Measurements from ENCODE around the gene SDR42E1.

SDR42E1 gene

GRCh38 chr16:81973737-81974136 lies 37.5 kb downstream of the SDR42E1 start:
- Histone ChIP-seq H3K27ac (no peak overlapping the region), H3K27me3 (replicated peaks) (no peaks in the 10 kb centered on the region), H3K36me3 (replicated peaks) (no peaks in the 10 kb centered on the region), H3K4me3 (ENCODE audit: low read depth, low read length) (no peak overlapping the region)
- no peak for DNase-seq
- in situ Hi-C loops (cut with HindIII; ENCODE audit: low pct_ligation_motif_present, low sequenced_read_pairs): loop anchor here (25.0 kb wide), 1 partner anchor 264 kb away; no protein-coding TSS in a partner anchor
- TF ChIP-seq CTCF (IDR thresholded peaks at IDR 0.05; ENCODE audit: low read depth, low read length, missing control alignments): no peak

GRCh38 chr16:81971853-81972252 lies 39.4 kb downstream of the SDR42E1 start:
- H3K27ac ChIP-seq: no peak overlapping the region
- H3K36me3 ChIP-seq (replicated peaks): no peaks in the 10 kb centered on the region
- in situ Hi-C loops (cut with HindIII; ENCODE audit: low pct_ligation_motif_present, low sequenced_read_pairs): loop anchor here (25.0 kb wide), 1 partner anchor 265 kb away; no protein-coding TSS in a partner anchor
- no peak for DNase-seq
- no peak overlapping the region for H3K4me3 ChIP-seq (ENCODE audit: low read depth, low read length)
- no peak for TF ChIP-seq CTCF (IDR thresholded peaks at IDR 0.05; ENCODE audit: low read depth, low read length, missing control alignments)
- H3K27me3 ChIP-seq (replicated peaks): peaks cover 2% of the 10 kb centered on the region

DNA sequence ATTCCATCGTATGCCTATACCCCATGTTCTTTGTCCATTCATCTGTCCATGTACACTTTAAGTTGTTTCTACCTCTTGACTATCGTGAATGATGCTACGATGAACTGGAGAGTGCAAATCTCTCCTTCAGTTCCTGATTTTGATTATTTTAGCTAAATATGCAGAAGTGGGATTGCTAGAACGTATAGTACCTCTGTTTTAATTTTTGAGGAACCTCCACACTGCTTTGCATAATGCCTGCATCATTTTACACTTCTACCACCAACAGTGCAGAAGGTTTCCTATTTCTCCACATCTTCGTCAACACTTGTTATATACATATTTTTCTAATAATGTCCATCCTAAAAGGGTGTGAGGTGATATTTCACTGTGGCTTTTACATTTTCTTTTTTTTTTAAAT lies 43.9 kb downstream of the SDR42E1 start:
- Histone ChIP-seq H3K4me3 (ENCODE audit: low read depth, low read length) (no peak overlapping the region), H3K36me3 (replicated peaks) (no peaks in the 10 kb centered on the region), H3K27ac (no peak overlapping the region), H3K27me3 (replicated peaks) (peaks cover 2% of the 10 kb centered on the region)
- no peak for TF ChIP-seq CTCF (IDR thresholded peaks at IDR 0.05; ENCODE audit: low read depth, low read length, missing control alignments)
- no peak for DNase-seq
- in situ Hi-C loops (cut with HindIII; ENCODE audit: low pct_ligation_motif_present, low sequenced_read_pairs): loop anchor here (25.0 kb wide), 1 partner anchor 270 kb away; no protein-coding TSS in a partner anchor

- in situ Hi-C loops (cut with HindIII; ENCODE audit: low pct_ligation_motif_present, low sequenced_read_pairs): loop anchor here (25.0 kb wide), 1 partner anchor 272 kb away; no protein-coding TSS in a partner anchor
Observed at GRCh38 chr16:81964808-81965207, 46.5 kb downstream of the SDR42E1 start.

DNA sequence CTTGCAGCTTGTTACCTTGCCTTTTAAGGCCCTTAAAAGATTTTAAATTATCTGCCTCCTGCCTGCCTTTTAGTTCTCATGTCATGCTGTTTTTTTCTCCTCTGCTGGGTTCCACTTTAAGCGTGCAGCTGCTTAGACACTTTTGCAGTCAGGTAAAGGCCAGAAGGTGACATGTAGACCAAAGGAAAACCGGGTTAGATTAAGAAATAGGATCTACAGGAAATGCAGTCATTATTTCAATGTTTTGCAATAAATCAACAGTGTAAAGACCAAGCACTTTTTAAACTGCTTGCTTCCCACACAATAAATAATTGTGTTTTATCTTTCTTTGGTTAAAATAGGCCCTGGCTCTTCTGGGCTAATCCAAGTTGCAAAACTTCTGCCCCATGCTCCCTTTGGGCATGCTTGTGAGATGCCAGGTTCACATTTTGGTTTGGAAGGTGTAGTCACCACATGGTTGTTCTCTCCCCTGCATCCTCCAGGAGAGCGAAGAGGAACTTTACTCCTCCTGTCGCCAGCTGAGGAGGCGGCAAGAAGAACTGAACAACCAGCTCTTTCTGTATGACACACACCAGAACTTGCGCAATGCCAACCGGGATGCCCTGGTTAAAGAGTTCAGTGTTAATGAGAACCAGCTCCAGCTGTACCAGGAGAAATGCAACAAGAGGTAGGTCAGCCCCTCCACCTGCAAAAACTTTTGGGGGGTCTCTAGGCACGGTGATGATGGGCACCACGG lies 54.9 kb downstream of the SDR42E1 start:
- in situ Hi-C loops (cut with HindIII; ENCODE audit: low pct_ligation_motif_present, low sequenced_read_pairs): loop anchor here (25.0 kb wide), 1 partner anchor 281 kb away; no protein-coding TSS in a partner anchor
- H3K27ac ChIP-seq: no peak overlapping the region
- no peak overlapping the region for H3K4me3 ChIP-seq (ENCODE audit: low read depth, low read length)
- no peak for DNase-seq
- H3K27me3 ChIP-seq (replicated peaks): no peaks in the 10 kb centered on the region
- H3K36me3 ChIP-seq (replicated peaks): no peaks in the 10 kb centered on the region
- TF ChIP-seq CTCF (IDR thresholded peaks at IDR 0.05; ENCODE audit: low read depth, low read length, missing control alignments): no peak

More at GRCh38 chr16:81964808-81965207, 46.5 kb downstream of the SDR42E1 start:
- H3K27me3 ChIP-seq (replicated peaks): peaks cover 2% of the 10 kb centered on the region
- H3K36me3 ChIP-seq (replicated peaks): no peaks in the 10 kb centered on the region
- DNase-seq: no peak
- TF ChIP-seq CTCF (IDR thresholded peaks at IDR 0.05; ENCODE audit: low read depth, low read length, missing control alignments): no peak
- H3K4me3 ChIP-seq (ENCODE audit: low read depth, low read length): no peak overlapping the region
- no peak overlapping the region for H3K27ac ChIP-seq
